Activated gamma-delta T cell treated with Interleukin-2 at 50 U/mL for 16 hours (primary cell): ENCODE data around the gene PLCB1.
"Not testable (repeated sequence)": the region's sequence is repeated elsewhere in the genome, so short reads cannot be mapped to it uniquely, and the experiment has no call there.

ENCODE experiments used
- DNase-seq: peaks from one replicate; pipeline ENCODE4 v3.0.0-alpha.2; 2020

Gene PLCB1

DNA sequence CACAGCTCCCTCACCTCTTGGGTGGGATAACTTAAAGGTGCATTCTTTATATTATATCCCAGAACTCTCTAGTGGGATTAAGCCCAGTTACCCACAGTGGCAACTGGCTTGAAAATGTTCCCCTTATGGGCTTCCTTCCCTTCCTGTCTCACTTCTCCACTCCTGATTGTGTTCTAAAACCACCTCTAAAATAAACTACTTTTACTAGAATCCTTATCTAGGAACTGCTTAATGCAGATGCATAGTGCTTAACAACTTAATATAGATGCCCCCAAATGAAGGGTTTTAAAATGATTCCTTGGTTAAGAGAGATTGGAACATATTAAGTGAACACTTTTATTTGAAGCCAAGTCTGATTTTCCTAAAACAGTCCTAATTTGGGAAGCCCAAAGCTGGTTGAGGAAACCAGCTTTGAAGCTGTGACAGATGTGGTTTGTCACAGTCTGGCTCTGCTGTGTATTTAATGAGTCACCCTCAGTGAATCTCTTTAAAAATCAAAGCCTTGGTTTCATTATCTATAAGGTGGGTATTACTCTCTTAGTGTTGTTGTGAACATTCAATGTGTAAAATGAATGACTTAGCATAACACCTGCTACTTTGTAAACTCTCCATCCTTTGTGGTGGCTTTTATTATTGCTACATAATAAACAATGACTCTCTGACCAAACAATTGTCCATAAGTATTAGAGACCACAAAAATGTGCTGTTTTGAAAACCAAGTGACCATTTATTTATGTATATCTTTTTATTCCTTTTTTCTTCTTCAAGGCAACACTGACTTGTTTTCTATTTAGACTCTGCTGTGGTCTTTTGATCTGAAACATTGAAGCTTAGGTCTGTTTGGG, 24.4 kb downstream of the PLCB1 start:
- peak; percentile 14 for DNase-seq

DNA sequence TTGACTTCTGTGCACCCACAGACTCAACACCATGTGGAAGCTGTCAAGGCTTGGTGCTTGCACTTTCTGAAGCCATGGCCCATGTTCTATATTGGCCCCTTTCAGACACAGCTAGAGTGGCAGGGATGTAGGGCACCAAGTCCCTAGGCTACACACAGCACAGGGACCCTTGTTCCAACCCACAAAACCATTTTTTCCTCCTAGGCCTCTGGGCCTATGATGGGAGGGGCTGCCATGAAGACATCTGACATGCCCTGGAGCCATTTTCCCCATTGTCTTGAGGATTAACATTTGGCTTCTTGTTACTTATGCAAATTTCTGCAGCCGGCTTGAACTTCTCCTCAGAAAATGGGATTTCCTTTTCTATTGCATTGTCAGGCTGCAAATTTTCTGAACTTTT, 27.2 kb downstream of the PLCB1 start:
- not testable (repeated sequence) for DNase-seq

DNA sequence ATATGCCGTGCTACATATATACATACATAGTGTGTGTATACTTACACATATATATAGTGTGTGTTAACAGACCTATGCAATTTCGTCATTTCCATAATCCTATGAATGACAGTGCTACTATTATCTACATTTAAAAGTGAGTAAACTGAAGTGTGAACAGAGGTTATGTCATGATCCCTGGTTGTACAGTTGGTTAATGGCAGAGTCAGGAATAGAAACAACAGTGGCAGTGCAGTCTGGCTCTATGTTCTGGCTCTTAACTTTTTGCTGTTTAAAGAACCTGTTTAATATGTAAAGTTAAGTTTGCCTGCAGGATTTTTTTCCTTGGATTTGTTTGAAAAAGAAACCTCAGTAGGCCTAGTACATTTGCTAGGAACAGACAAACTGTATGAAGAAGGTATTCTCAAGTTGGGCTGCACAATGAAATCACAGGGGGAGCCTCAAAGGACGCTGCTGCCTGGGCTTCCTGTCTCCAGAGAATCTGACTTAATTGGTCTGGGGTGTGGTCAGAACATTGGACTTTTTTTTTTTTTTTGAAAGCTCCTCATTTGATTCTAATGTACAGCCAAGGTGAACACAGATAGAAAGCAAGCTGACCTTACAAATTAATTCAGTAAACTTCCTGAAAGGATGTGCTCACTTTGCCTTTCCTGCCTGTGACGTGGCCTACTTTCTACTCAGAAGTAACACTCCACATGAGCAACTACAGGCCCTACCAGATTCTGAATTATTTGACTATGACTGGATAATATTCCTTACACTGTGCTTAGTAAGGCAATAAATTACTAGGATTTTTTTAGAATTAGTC, 29.4 kb downstream of the PLCB1 start:
- no peak for DNase-seq

DNA sequence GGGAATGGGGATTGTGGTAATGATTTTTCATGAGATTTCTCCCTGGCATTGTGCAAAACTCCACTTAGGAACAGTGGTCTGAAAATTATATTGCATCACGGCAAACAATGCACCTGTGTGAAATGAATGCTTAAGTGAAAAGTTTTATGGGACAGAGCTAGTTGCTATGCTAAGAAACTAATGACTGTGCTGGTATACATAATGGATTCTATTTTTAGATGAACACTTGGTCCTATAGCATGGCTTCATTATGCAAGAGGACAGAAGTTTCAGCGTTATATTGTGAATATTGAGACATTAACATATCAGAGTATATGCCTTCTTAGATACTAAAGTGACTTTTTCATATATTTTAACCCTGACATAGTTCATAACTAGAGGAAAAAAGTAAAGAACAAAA, 30.5 kb downstream of the PLCB1 start:
- DNase-seq, result no peak

DNA sequence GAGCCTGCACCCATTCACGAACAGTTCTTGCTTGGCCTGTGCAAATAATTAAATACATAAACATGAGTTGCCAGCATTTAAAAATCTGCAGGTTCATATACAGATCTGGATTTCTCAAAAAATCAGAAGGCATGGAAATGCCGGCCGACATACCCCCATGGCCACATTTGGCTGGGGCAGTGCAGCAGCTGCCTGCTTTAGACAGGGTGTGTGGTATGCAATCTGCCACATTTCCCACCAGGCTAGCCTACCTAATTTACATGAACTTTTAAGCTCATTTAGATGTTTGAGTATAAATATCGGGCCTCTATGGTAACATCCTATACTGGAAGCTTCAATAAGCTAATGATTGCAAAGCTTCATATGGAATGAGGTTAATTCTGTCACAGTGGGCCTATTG, 31.5 kb downstream of the PLCB1 start:
- DNase-seq, result no peak

DNA sequence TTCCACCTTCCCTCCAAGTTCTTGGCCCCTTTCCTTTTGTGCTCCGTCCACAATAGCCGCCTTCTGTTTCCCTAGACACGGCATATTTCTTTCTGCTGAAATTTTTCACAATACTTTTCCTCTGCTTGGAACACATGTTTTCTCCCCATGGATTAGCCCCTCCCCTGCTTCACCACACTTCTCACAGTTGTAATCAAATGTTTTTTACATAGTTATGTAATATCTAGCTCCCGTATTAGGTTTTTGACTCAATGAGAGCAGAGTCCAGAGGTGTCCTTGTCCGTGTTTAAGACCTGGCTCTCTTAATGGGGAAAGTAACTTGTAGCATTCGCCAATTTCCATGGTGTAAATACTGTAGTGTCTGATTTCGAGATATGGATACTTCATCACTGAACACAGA, 34.7 kb downstream of the PLCB1 start:
- no peak for DNase-seq

DNA sequence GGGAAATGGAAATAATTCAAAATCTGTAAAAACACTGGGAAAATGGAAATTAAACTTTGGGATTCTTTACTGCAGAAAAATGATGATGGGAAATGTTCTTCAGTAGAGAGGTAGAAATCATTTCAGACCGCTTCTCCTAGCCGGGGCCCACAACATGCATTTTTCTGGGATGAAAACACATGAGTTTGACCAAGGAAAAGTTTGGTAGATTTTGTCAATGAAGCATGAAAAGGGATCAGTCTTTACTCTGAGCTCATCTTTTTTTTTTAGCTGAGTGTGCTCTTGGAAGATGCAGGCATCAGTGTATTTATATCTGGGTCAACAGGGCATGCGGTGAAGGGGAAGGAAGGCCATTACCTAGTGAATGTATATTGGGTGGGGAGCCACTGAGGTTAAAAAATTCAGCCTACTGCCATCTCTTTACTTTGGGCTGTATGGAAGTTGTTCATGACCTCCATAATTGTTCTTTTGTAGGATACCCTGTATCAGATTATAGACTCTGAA, 36.8 kb downstream of the PLCB1 start:
- no peak for DNase-seq

DNA sequence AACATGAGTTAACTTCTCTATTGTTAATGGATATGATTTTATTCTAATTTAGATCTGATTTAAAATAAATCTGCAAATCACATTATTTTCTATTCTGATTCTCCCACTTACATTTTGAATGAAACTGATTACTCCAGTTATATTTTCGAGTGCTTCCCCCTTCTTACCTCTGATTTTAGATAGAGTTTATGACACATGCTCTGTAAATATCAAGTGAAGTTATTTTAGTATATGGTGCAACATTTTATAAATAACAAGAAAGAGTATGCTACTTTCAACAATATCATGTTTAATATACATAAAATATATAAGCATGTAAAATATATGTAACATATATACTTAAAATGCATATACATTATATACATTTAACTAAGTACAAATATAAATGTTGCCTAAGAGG, 38.9 kb downstream of the PLCB1 start:
- DNase-seq, result no peak

DNA sequence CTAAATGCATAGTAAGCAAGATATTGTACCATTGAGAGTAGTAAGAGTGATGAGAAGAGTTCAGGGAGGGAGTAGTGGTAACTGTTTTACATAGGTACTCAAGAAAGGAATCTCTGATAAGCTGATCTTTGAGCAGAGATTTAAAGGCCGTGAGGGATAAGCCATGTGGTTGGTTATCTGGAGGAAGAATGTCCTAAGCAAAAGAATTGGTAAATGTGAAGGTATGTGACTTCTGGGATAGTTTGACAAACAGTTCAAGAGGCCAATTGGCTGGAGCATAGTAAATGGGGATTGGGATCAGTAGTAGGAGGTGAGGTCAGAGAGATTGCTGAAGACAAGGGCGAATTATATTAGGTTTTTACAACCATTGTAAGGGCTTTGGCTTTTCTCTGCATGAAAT, 40.1 kb downstream of the PLCB1 start:
- DNase-seq, result no peak

DNA sequence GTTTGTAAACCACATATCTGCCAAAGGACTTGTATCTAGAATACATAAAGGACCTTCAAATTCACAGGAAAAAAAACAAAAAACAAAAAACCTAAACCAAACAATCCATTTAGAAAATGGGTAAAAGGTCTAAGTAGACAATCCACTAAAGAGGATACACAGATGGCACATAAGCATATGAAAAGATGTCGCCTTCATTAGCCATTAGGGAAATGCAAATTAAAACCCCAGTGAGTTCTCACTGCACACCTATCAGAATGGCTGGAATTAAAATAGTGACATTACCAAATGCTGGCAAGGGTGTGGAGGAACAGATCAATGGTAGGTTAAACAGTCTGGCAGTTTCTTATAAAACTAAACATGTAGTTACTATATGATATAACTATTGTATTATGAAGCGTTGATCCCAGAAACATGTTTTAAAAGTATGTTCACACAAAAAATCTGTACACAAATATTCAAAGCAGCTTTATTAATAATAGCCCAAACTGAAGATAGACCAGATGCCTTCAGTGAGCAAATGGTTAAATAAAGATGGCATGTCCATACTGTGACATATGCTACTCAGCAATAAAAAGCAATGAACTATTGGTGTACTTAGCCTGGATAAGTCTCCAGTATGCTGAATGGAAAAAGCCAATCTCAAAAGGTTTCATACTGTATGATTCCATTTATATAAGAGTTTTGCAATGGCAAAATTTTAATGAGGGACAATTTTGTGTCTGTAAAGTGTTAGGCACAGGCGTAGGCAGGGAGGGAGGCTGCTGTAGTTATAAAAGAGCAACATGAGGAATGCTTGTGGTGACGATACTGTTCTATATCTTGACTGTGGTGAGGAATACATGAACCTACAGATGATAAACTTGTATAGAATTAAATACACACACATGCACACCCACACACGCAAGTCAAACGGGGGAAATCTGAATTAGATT, 43.9 kb downstream of the PLCB1 start:
- DNase-seq, result no peak

DNA sequence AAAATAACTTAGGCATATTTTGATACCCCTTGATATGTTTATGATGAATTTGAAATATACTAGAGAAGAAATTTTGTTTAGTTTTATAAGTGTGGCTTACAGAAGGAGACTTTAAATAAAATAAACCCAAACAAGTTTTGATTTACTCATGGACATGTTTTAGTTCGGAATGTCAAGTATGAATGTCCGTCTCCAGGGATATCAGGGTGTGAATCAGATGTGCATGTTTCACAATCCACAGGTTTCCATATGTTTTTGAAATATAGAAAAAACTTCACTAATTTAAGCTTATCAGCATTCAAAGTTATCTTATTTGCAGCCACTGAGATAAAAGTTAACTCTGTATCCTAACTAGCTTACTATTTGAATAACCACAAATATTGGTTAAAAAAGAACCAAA, 51.5 kb downstream of the PLCB1 start:
- DNase-seq, result no peak

DNA sequence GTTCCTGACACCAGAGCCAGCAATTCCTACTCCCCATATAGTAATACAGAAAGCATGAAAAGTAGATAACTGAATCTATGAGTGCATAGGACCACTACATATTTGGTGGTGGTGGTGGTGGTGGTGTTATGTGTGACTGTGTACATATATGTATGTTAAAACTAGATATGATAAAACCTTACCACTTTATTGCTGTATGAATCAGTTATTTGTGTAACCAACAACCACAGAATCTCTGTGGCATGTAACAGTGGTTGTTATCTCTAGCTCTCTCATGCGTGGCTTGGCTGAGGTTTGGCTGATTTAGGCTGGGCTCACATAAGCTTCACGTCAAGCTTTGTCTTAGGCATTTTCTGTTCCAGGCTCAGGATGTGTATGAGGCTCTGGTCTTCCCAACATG, 55.7 kb downstream of the PLCB1 start:
- DNase-seq, result no peak

DNA sequence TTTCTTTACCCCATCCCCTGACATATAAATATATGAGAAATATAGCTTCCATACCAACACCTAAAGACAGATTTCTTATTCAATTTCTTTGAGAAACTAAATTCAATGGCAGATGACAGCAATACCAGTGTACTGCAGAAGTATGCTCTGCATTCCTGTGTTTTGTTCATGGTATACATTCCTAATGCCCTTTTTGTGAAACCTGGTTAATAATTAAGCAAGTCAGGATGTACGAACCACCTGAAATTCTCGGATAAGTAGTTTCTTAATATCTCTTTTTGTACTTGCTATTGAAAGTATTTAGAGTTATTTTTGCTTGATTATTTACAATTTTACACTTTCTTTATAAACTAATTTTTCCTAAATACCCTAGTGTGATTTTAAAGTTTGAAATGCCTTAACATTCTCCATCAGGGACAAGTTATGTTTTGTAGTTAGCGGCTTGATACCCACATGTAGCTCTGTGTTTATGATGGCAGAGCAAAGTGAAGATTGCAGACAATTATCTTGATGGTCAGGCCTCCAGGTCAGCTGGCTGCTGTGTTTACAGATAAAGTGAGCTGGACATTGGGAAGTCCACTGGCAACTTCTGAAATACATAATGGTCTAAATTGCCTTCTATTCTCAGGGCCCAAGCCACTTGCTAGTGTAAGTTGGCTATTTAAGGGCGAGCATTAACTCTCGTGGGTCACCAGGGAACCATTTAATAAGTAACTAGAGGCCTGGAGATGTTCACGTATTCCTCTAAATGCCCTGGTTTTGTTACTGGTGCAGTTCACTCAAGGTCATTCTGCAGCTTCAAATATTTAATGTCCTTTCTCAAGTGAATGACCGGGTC, 58.2 kb downstream of the PLCB1 start:
- no peak for DNase-seq

DNA sequence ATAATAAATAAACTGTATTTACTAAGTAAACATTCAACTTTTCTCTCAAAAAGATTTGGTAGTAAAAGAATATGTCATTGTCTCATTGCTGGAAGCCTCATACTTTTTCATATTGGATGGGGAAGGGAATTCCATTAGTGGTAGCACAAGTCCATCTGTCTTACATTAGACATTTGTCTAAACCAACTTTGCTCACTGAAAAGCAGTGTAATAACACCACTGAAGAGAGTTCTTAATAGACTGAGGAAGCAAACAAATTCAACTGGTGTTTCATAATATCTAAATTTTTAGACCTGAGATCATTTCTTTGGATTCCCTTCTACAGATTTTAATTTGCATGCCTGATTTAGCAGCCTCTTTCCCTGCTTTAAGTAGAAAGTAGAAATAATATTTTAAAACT, 62.7 kb downstream of the PLCB1 start:
- no peak for DNase-seq

DNA sequence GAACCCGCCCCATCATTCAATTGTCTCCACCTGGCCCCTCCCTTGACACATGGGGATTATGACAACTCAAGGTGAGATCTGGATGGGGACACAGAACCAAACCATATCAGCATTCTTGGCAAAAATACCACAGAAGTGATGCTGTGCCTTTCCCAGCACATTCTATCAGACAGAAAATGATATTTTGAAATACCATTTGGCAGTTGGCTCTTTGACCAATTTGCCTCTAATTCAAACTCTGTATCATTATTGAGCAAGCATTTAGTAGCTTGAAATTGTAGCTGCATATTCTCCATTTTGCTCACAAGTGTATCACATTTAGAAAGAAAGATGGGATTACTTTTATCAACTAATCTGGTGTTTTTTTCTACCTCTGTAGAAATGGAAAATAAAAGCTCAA, 64.0 kb downstream of the PLCB1 start:
- no peak for DNase-seq

DNA sequence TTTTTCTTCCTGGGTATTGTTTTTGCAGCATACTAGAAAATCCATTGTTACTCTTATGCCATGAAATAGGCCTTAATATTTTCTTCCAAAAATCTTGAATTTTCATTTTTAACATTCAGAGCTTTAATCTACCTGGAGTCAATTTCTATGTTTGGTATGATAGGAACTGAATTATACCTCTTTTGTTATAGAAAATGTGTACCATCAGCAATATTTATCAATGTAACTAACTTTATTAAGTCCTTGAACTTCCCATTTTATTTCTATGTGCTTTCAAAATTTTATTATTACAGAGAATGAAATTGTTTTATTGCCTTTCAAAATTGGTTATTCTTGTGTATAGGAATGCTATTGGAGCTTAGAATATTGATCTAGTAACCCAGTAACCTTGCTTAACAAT, 68.2 kb downstream of the PLCB1 start:
- DNase-seq, result no peak

DNA sequence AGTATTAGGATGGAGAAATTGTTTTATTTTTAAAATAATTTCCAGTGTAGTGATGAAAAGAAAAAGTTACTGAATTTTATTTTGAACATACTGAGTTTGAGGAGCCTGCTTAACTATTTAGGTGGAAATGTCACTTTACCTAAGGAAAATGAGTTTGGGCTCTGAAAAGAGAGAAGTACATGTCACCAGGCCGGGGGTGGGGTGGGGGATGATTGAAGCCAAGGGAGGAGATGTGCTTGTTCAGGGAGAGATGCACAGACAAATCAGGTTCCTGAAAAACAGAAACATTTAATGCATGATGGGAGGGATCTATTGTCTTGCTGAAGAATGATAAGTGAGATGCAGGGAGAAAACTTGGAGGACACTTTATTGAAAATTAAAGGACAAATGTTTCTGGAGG, 71.3 kb downstream of the PLCB1 start:
- no peak for DNase-seq

DNA sequence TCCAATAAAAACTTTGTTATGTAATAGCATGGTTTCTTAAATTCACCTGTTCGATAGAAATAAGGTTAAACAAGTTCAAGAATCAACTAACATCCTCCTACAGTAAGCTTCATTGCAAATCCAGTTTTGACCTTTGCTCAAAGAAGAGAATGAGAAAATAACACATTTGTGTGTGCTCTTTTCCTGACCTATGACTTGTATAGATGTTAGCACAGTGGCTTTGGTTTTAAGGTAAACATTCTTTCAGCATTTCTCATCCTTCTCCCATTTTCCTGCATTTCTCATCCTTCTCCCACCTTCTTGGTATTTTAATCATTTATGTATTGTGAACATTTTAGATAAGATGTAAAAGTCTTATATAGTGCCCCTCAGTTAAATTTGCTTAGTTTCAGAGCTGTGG, 73.9 kb downstream of the PLCB1 start:
- no peak for DNase-seq

DNA sequence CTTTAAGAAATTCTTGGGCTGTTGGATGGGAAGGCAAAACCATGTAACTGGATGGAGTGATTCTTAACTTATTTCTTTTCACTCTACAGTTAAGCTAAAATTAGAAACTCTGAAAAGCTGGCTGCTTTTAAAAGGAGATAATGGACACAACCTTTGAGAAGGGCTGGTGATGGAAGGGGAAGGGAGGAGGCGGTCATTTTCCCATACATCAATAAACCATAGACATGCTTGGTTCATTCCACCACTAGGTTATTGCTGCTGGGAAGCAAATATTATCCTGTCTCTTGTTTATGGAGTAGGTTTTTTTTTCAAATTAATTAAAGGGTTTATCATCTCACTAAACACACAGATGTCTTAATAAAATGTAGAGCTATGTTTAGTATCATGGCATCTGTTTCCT, 76.2 kb downstream of the PLCB1 start:
- DNase-seq, result no peak

DNA sequence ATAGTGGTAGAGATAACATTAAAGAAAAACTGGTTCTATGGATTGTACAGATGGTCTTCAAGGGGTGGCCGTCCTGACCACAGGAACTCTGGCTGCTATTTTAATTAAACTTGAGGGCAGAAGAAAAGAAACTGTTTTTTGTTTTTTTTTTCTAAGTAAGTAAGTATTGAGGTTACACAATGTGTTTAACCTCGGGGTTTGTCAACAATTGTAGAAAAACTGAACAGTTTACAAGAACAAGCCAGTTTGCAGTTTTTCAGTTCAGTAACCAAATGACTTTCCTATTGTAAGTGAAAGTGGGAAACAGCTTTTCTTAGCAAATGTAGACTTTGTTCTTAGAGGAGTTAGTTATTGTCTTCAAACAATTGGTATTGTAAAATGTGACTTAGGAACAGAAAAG, 77.0 kb downstream of the PLCB1 start:
- DNase-seq, result no peak

DNA sequence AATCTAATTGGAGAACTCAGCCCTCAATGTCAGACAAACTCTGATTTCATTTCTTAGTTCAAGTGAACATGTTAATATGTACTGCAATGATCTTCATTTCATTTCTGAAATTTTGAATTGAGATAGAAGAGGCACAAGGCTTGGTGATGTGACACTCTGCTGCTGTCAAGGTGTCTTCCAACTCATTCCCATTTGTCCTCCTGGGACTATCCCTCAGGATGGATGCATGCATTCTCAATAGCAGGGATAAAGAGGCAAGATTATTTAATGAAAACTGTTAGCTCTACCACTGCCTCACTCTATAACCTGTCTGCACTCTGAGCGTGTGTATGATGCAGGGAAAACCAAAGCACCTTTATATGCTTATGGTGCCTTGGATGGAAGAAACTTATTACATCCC, 78.7 kb downstream of the PLCB1 start:
- no peak for DNase-seq

DNA sequence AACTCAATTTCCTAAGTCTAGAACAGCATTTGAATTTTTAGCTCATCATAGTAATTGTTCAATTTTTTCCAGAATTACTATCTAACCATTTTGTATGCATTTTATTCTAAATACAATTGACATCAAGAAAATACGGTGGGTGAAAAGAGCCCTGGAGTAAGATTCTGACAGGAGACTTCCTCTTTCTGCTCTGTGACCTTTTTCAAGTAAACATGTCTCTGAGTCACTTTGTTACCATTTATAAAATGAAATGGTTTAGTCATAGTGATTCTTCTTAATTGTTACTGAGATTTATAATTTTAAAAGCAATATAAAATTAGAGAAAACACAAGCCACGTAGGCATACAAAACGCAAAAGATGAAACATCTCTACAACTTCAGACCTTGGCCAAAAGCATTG, 80.2 kb downstream of the PLCB1 start:
- no peak for DNase-seq
